GM12864 (cell line): ENCODE data around the gene TAF1B.

Experiments used
- DNase-seq: peaks from one replicate; pipeline ENCODE4 v3.0.0-alpha.2; 2011; ENCODE audit warnings: low read depth
- H3K4me3 ChIP-seq: 2 replicates; pipeline ENCODE4 v1.5.1; 2011; ENCODE audit warnings: mild to moderate bottlenecking, low read depth, low read length, control low read depth
- CTCF ChIP-seq: IDR thresholded peaks from 2 replicates; pipeline ENCODE4 v1.5.1; 2011; ENCODE audit warnings: low read depth, mild to moderate bottlenecking, moderate library complexity, low read length, control low read depth, inconsistent platforms; ENCODE audit errors: missing control alignments

The TAF1B gene

GRCh38 chr2:9843229-9844035 is at the start of gene TAF1B:
TSS of gene TAF1B (plus strand) at chr2:9843474. CDS start at chr2:9843542, 68 bp downstream.
- peak; percentile 76 for DNase-seq
- peak within 1 kb of the TSS; percentile 63 for H3K4me3 ChIP-seq
- peak; percentile 2 for TF ChIP-seq CTCF

- no peak for TF ChIP-seq CTCF
- DNase-seq = no peak
- no peak overlapping the region for H3K4me3 ChIP-seq
Observed at GRCh38 chr2:9793918-9794717, 49.2 kb upstream of the TAF1B start.

GRCh38 chr2:9795071-9795470 is 48.2 kb upstream of the TAF1B start:
- H3K4me3 ChIP-seq = no peak overlapping the region
- no peak for TF ChIP-seq CTCF
- DNase-seq = no peak

GRCh38 chr2:9796056-9797010 is 46.9 kb upstream of the TAF1B start:
- peak; percentile 15 for TF ChIP-seq CTCF
- DNase-seq = no peak

GRCh38 chr2:9797086-9797485 is 46.2 kb upstream of the TAF1B start:
- no peak for DNase-seq
- H3K4me3 ChIP-seq = no peak overlapping the region
- no peak for TF ChIP-seq CTCF

More at GRCh38 chr2:9796056-9797010, 46.9 kb upstream of the TAF1B start:
- no peak overlapping the region for H3K4me3 ChIP-seq
